NCI-H748 treated with DMSO at 0.1 percent for 48 hours (cell line): ENCODE measurements around the gene SPSB1.

ENCODE experiments used
- DNase-seq: peaks from one replicate; lab custom pipeline; 2025; lab: John Stamatoyannopoulos, UW

Gene SPSB1

GRCh38 chr1:9300573-9300972, 7.9 kb downstream of the SPSB1 start:
- DNase-seq: no peak

DNA sequence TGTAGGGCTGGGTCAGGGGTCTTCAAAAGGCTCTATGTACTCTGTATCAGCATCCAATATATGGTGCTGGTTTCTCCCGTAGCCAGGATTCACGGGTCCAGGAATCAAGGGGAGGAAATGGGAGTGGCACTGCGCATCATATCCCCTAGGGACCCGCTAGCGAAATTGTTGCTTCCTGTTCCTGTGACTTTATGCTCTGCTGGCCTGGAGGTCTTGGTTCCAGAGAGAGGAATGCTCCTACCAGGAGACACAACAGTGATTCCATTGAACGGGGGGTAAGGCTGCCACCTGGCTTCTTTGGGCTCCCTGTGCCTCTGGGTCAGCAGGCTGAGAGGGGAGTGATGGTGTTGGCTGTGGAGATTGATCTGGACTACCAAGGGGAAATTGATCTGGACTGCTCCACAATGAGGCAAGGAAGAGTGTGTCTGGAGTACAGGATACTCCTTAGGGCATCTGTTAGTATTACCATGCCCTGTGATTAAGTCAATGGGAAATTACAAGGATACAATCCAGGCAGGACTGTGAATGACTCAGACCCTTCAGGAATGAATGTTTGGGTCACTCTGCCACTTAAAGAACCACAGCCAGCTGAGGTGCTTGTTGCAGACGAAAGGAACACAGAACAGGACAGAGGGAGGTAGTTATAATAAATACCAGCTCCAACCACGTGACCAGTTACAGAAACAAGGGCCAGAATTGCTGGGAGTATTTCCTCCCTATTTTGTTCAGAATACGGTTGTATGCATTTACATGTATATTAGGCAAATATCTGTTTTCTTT, 10.2 kb downstream of the SPSB1 start:
- DNase-seq: no peak

DNA sequence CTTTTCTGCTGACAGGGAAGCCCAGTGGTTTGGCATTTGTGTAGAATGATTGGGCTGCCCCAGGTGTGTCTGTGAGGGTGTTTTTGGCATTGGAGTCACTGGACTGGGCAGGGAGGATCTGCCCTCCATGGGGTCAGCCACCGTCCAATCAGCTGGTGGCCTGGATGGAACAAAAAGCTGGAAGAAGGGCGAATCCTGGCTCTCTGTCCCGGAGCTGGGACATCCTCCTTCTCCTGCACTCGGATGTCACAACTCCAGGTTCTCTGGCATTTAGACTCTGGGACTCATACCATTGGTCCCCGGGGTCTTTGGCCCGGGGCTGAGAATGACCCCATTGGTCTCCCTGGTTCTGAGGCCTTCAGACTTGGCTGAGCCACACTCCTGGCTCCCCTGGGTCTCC, 11.2 kb downstream of the SPSB1 start:
- DNase-seq: no peak

GRCh38 chr1:9305216-9305615, 12.5 kb downstream of the SPSB1 start:
- no peak for DNase-seq

DNA sequence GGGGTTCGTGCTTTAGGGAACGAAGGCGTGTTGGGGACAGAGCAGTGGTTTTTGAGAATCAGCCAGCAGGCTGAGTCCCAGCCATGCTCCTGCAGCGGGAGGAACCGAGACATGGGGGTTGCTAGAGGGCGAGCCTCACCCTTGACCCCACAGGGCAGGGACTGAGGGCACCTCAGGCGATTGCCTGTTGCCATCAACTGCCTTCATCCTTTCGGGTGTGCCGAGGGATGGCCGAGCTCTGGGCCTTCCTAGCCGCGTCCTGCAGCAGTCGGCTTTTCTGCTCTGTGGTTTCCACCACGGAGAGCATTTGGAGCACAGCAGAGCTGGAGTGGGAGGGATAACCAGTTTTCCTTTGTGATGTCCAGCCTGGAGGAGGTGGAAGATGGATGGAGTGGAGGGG, 13.3 kb downstream of the SPSB1 start:
- no peak for DNase-seq

DNA sequence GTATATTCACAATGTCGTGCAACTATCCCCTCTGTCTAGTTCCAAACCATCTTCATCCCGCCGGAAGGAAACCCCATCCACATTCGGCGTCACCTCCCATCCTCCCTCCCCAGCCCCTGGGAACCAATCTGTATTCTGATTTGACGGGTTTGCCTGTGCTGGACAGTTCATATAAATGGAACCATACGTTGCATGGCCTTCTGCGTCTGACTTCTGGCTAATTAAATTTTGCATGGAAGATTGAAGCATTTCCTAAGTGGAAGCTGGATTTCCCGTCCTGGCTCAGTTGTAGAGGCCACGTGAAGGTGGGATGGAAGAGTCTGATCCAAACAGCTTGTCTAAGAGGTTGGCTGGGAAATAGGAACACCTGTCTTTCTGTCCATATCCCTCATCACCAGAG, 14.6 kb downstream of the SPSB1 start:
- no peak for DNase-seq

- no peak for DNase-seq
Measured at GRCh38 chr1:9308236-9308785, 15.6 kb downstream of the SPSB1 start.

GRCh38 chr1:9309080-9309479, 16.4 kb downstream of the SPSB1 start:
- DNase-seq: no peak

DNA sequence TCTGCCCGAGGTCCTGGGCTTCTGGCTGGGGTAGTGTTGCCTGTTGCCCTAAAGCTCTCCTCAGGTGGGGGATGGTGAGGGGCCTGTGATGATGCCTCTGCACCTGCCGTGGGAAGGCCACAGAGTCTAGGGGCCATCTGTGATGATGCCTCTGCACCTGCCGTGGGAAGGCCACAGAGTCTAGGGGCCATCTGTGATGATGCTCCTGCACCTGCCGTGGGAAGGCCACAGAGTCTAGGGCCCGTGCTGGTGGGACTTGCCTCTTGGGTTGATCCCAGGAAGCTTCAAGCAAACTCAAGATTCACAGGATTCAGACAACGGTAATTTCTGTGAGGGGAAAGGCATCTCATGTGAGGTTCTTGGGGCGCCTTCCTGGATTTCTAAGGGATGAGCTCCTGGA, 17.3 kb downstream of the SPSB1 start:
- DNase-seq: no peak

- DNase-seq: no peak
Measured at GRCh38 chr1:9311029-9311428, 18.3 kb downstream of the SPSB1 start.

- no peak for DNase-seq
Measured at GRCh38 chr1:9311479-9311878, 18.8 kb downstream of the SPSB1 start.

- DNase-seq: no peak
Measured at GRCh38 chr1:9312168-9312720, 19.6 kb downstream of the SPSB1 start.

GRCh38 chr1:9313576-9313975, 20.9 kb downstream of the SPSB1 start:
- DNase-seq: no peak

DNA sequence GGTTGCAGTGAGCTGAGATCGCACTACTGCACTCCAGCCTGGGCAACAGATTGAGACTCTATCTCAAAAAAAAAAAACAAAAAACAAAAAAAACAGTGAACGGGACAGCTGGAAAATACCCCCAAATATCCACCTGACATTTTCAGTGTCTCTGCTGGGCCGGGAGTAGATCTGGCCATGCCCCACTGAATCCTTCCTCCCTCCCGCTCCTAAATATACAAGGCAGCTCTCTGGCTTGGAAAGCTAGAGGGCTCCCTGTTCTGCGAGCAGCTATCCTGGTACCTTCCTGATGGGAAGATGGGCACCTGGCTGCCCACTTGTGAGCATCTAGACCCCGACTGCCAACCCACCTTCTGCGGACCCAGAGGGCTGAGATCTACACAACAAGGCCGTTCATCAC, 21.4 kb downstream of the SPSB1 start:
- no peak for DNase-seq

- DNase-seq: no peak
Measured at GRCh38 chr1:9314711-9315379, 22.2 kb downstream of the SPSB1 start.

- DNase-seq: no peak
Measured at GRCh38 chr1:9315411-9316079, 22.9 kb downstream of the SPSB1 start.

- DNase-seq: no peak
Measured at GRCh38 chr1:9316080-9316444, 23.4 kb downstream of the SPSB1 start.

GRCh38 chr1:9316512-9316911, 23.8 kb downstream of the SPSB1 start:
- DNase-seq: no peak

DNA sequence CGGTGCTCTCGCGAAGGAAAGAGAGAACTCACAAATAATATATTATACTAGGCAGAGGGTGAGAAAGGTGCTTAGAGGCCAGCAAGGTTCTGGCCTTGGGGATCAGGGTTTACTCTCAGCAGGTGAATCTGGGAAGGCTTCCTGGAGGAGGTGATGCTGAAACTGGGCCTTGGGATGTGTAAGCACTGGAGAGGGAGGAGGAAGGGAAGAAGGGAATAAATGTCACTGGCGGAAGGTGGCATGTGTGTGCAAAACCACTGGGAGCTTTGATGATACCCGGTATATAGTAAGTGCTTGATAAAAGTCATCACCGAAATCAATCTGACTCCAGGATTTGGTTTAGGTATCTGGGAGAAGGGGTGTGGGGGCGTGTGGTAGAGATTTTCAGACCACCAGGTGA, 24.4 kb downstream of the SPSB1 start:
- no peak for DNase-seq

DNA sequence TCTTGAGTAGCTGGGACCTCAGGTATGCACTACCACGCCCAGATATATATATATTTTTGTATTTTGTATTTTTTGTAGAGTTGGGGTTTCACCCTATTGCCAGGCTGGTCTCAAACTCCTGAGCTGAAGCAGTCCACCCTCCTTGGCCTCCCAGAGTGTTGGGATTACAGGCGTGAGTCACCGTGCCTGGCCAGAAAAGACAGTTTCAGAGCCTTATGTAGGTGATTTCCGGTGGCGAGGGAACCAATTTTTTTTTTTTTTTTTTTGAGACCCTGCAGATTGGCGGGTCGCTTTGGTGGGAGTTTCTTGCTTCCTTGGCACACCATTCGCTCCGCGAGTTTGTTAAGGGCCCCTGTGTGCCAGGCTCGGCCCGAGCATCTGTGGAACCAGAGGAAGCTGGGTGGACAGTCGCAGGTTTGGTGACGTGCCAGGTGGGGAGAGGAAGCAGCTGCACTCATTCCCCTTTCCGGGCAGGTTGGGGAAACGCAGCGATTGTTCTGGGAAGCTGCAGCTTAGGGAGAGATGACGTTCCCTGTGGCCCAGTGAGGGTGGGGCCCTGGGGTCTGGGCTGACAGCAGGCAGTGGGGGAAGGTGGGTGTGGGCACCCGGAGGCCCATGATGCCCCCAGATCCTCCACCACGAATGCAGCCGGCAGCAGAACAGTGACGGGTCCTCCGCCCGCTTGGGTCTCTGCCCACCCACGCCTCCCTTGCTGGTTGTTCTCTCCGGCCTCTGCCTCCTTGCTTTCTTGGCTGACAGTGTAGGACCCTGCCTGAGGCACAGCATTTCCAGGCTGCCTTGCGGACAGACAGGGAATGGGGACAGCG, 25.1 kb downstream of the SPSB1 start:
- DNase-seq: no peak

DNA sequence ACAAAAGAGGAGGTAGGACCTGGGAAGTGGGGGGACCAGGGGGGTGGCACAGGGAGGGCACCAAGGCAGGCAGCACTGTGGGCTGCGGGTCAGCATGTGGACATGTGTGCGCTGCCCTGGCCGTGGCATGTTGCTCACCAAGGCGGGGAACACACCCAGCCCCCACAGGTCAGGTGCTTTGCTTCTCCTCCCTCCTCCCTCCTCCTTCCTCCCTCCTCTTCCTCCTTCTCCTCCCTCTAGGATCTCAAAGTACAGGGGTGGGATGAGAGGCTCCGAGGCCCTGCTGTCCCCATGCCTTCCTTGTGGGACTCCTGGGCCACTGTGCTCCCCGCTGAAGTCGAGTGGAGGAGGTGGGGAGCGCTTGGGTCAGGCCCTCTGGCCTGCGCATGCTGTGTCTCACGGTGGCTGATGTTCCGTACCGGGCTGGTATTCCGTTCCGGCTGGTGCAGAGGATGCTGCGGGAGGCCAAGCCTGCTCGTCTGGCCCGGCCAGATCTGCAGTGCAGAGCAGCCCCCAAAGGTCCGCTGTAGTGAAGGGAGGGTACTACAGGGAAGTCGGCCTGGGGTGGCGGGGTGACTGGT, 26.6 kb downstream of the SPSB1 start:
- no peak for DNase-seq
